GM18520 (cell line): ENCODE measurements around the gene SGIP1.
A peak's percentile ranks its signal among the peaks of the same experiment; 100 is the strongest.
"Not testable (repeated sequence)": the region's sequence is repeated elsewhere in the genome, so short reads cannot be mapped to it uniquely, and the experiment has no call there.

Experiments used
- ATAC-seq: cut with Tn5 transposase; IDR thresholded peaks from one replicate; pipeline ENCODE4 v1.9.1; 2021; ENCODE audit not compliant: unreplicated experiment

The SGIP1 gene

DNA sequence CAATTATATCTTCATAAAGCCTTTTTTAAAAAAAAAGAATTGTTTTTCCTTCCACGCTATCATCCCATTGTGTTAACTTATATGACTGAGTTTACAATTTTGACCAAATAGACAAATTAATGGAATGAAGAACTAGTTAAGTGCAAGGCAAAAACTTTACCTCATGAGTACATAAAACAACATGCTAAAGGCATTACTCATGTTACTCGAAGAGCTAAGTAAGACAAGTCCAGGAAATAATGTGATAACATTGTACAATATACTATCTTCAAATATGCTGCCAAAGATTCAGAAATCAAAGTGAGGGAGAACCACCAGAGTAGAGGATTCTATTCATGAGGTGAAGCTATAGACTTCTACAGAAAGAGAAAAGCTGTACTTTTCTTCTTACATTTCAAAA, 194.1 kb downstream of the SGIP1 start:
- no peak for ATAC-seq

- ATAC-seq: not testable (repeated sequence)
Observed at GRCh38 chr1:66728716-66729115, 194.8 kb downstream of the SGIP1 start.

DNA sequence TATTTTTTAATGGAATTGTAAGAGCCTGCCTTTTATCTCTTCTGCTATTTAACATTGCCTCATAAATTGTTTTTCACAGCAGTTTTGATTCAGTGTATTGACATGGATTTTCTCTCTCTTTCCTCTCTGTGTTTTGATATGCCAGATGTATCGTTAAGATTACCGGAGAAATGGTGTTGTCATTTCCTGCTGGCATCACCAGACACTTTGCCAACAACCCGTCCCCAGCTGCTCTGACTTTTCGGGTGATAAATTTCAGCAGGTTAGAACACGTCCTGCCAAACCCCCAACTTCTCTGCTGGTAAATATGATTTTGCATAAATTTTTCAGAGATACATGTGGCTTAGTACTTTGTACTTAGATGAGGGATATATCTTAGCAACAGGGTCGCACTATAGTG, 195.2 kb downstream of the SGIP1 start:
- ATAC-seq: no peak

DNA sequence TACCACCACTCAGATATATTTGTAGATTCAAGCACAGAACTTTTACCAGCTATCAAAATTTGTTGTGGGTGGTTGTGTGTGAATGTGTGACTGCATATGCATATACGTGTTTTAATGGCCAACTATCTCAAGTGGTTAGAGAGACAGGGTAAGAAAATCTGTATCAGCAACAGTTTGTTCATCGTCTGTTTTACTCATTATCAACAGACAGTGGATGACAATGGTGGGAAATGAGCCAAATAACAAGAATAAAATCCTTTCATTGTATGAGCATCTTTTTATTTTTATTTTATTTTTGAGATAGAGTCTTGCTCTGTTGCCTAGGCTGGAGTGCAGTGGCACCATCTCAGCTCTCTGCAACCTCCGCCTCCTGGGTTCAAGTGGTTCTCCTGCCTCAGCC, 195.6 kb downstream of the SGIP1 start:
- no peak for ATAC-seq

GRCh38 chr1:66730462-66730861, 196.5 kb downstream of the SGIP1 start:
- no peak for ATAC-seq

- ATAC-seq: peak; percentile 75
Observed at GRCh38 chr1:66731170-66731865, 197.4 kb downstream of the SGIP1 start.

GRCh38 chr1:66732407-66733166, 198.6 kb downstream of the SGIP1 start:
- no peak for ATAC-seq

- ATAC-seq: no peak
Observed at GRCh38 chr1:66733348-66734017, 199.5 kb downstream of the SGIP1 start.

GRCh38 chr1:66734531-66734930, 200.6 kb downstream of the SGIP1 start:
- not testable (repeated sequence) for ATAC-seq

DNA sequence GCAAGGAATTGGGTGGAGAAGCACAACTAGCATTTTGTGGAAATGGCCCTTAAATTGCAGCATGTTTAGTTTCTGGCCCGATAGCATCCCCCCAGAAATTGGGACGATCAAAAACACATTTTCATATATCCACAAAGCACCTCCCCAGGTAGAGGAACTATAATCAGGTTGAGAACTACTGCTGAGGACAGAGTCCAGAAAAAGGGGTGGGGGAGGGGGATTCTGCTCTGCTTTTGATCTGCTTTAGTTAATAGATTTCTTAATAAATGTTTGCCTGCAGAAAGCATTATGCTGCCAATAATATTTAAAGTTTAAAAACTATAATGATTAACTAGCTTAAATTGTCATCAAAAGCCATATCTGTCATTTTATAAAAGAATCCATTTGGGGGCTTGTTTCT, 203.9 kb downstream of the SGIP1 start:
- ATAC-seq: no peak

DNA sequence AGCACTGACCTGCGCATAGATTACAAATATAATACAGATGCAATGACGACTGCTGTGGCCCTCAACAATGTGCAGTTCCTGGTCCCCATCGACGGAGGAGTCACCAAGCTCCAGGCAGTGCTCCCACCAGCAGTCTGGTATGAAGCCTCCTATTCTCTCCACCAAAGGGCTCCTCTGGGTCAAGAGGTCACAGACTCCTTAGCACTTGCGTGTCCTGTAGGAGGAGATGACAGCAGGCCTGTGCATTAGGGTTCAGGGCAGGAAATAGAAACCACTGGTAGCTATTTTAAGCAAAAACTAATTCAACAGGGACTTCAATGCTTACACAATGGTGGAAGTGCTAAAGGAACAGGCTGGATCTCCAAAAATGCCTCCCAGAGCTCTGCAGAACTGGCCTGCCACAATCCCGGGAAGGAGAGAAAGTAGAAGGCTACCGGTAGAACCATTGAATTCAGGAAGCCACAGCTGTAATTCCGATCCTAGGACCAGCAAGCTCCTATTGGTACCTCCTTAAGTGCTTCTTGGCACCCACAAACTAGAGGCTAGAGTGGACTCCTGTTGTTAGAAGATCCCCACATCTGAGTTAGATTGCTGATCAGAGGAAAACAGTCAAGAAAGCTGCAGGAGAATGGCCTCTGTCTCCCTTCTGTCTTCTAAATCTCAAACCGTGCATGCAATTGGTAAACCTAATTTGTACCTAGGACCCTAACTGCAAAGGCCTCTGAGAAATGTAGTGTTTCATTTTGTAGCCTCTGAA, 205.6 kb downstream of the SGIP1 start:
- ATAC-seq: no peak

DNA sequence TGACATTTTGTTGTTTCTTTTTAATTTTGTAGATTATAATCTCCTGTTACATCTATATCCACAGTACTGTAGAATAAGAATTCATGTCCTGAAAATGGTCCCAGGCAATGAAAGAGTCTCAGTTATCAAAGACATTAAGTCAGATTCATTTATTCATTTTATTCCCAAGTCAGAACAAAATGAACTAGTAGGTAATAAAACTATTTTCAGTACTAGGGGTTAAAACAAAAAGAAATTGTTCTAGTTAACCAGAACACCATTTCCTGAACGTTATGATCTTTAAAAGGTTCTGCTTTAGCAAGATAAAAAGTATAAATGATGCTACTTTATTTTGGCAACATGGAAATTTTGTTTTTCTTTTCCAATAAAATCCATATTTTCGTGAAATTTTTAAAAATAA, 211.5 kb downstream of the SGIP1 start:
- no peak for ATAC-seq

- ATAC-seq: no peak
Observed at GRCh38 chr1:66747501-66747900, 213.5 kb downstream of the SGIP1 start.

- no peak for ATAC-seq
Observed at GRCh38 chr1:66750577-66750976, 216.6 kb downstream of the SGIP1 start.

GRCh38 chr1:66751160-66751559, 217.2 kb downstream of the SGIP1 start:
- no peak for ATAC-seq

DNA sequence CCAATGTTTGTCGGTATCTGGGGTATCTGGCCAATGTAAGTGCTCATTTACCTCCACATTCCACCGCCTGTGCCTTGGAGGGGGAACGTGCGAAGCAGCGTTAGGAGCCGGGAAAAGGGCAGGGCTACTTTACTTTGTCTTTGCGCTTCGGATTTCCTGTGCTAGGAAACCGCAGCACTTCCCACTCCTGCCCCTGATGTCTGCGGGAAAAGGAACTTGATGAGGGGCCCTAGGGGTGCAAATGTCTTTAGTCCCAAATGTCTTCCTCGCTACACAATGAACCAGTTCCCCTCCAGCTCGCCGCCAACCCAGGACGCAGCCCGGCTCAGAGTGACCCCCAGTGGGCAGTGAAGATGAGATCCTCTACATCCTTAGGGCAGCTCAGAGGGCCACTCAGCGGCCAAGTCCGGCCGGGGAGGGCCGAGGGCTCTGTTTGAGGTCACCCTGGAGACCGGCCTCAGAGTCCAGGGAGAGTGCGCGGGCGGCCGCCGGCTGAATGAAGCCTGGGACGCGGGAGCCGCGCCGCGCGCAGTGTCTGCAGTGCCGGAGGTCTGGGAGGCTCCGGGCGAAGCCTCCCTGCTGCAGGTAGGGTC, 218.1 kb downstream of the SGIP1 start, which contains the start of gene DYNLT5:
Gene DYNLT5 (plus strand): TSS at position 460 of the 593 bp plus-strand sequence. CDS start 2,200 bp downstream, outside the sequence.
- no peak for ATAC-seq

DNA sequence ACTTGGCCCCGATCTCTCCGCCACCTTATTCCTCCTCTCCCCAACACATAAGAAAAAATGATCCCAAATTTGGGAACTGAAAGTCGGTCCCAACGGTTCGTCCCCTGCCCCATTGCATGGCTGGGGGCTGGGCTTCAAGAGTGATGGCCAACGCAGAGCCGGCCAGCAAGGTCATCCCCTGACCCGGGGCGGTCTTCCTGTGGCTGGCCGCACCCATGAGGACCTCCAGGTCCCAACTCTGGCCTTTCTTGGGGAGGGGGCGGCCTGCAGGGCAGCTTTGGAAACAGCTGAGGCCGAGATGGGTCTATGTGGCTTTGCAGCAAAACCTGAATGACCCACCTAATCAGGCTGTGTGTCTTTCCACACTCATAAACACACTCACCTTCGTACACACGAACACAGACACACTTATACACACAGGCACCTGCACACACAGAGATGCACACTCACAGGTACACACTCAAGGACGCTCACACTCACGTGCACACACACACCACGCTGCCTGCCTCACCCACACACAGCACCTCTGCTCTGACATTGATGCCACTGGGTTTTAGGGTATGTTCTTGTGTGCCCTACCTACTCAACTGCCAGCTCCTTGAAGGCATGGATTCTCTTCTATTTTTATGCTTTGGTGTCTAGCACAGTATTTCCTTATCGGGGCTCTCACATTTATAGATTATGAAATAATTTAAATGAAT, 218.9 kb downstream of the SGIP1 start:
- ATAC-seq: no peak

DNA sequence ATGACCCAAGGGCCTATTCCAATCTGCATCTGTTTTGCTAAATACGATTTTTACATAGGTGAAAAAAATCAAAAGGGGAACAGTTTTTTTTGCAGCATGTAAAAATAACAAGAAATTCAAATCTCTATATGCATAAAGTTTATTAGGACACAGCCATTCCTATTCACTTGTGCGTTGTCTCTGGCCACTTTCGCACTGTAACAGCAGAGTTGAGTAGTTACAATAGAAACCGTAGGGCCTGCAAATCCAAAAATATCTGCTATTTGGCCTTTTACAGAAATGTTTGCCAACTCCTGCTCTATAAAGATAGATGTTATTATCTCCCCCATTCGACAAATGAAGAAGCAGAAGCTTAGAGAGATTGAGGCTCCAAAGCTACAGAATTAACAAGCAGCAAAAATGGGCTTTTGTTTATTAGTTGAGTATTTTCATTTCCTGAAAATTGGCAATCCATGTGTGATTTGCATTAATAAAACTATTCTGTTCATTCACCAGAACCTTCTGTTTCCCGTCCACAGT, 223.8 kb downstream of the SGIP1 start:
- no peak for ATAC-seq

GRCh38 chr1:66758241-66758755, 224.3 kb downstream of the SGIP1 start:
- ATAC-seq: peak; percentile 98

DNA sequence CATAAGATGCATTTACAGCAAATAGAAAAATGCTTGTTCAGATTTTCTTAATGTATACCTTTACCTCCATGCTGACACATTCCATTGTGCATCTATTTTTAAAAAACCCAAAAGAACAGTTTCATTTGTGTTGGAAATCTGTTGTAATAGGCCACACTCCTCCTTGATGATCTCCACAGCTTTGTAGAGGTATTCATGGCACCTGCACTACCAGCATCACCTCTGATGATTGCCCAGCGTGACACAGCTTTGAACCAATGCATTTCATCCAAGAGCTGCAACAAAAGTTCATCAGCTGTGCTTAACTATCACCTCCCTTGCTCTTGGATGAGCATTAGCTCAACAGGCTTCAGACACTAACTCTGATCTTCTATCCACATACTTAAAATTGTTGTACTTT, 226.6 kb downstream of the SGIP1 start:
- ATAC-seq: no peak
